Measurements from ENCODE around the gene TMEM256. TPM values are rescaled to one million over a fixed set of nuclear protein-coding genes. Genes with fewer than 3 reads are reported as not detected.
A peak's percentile ranks its signal among the peaks of the same experiment; 100 is the strongest.

TMEM256 gene
- total and polyA plus RNA-seq, 9 of the 15 experiments (the other 6 are each of a cell fraction or from before 2014, with no cell fraction given): 43.4 to 177 (median 68.5) TPM

DNA sequence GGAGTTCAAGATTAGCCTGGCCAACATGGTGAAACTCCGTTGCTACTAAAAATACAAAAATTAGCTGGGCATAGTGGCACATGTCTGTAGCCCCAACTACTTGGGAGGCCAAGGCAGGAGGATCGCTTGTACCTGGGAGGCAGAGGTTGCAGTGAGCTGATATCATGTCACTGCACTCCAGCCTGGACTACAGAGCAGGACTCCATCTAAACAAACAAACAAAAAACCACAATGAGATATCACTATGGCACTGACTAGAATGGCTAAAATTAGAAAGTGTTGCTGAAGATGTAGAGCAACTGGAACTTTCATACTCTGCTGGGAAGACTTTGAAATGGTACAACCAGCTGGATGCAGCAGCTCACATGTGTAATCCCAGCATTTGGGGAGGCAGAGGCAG, 29.5 kb downstream of the TMEM256 start (continued):
- TF ChIP-seq, protein P1, sequence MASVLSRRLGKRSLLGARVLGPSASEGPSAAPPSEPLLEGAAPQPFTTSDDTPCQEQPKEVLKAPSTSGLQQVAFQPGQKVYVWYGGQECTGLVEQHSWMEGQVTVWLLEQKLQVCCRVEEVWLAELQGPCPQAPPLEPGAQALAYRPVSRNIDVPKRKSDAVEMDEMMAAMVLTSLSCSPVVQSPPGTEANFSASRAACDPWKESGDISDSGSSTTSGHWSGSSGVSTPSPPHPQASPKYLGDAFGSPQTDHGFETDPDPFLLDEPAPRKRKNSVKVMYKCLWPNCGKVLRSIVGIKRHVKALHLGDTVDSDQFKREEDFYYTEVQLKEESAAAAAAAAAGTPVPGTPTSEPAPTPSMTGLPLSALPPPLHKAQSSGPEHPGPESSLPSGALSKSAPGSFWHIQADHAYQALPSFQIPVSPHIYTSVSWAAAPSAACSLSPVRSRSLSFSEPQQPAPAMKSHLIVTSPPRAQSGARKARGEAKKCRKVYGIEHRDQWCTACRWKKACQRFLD (CRISPR knock-in tag; IDR thresholded peaks at IDR 0.05): no peak
- no peak for TF ChIP-seq ZKSCAN3 (CRISPR knock-in tag; IDR thresholded peaks at IDR 0.05)
- no peak for TF ChIP-seq GTF2E2 (tag; IDR thresholded peaks at IDR 0.05)
- TF ChIP-seq ZNF41 (CRISPR knock-in tag; conservative IDR thresholded peaks at IDR 0.05): no peak
- no peak for TF ChIP-seq NR3C1 (CRISPR knock-in tag; IDR thresholded peaks at IDR 0.05)
- no peak for TF ChIP-seq PPARD (CRISPR knock-in tag; IDR thresholded peaks at IDR 0.05)
- TF ChIP-seq TAL1 (IDR thresholded peaks at IDR 0.05): peak; percentile 51
- TF ChIP-seq ARID1B (IDR thresholded peaks at IDR 0.05): peak; percentile 55; the same call in 1 of the 2 replicates
- TF ChIP-seq, protein P2, sequence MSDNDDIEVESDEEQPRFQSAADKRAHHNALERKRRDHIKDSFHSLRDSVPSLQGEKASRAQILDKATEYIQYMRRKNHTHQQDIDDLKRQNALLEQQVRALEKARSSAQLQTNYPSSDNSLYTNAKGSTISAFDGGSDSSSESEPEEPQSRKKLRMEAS (CRISPR knock-in tag; IDR thresholded peaks at IDR 0.05): no peak
- TF ChIP-seq TCF7 (IDR thresholded peaks at IDR 0.05; ENCODE audit: borderline replicate concordance): no peak
- TF ChIP-seq BCL6 (CRISPR knock-in tag; IDR thresholded peaks at IDR 0.05): no peak
- TF ChIP-seq SREBF1 (IDR thresholded peaks at IDR 0.05; ENCODE audit: borderline replicate concordance, low read depth, low read length): no peak
- TF ChIP-seq RCOR1 (IDR thresholded peaks at IDR 0.05; ENCODE audit: borderline replicate concordance in 1 of 2, low read depth in 2 of 2, low read length in 2 of 2): peak in 1 of 2 experiments; percentile 35; a peak in 1 of 4 replicates
- TF ChIP-seq, protein P3, sequence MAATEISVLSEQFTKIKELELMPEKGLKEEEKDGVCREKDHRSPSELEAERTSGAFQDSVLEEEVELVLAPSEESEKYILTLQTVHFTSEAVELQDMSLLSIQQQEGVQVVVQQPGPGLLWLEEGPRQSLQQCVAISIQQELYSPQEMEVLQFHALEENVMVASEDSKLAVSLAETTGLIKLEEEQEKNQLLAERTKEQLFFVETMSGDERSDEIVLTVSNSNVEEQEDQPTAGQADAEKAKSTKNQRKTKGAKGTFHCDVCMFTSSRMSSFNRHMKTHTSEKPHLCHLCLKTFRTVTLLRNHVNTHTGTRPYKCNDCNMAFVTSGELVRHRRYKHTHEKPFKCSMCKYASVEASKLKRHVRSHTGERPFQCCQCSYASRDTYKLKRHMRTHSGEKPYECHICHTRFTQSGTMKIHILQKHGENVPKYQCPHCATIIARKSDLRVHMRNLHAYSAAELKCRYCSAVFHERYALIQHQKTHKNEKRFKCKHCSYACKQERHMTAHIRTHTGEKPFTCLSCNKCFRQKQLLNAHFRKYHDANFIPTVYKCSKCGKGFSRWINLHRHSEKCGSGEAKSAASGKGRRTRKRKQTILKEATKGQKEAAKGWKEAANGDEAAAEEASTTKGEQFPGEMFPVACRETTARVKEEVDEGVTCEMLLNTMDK (IDR thresholded peaks at IDR 0.05; ENCODE audit: borderline replicate concordance, insufficient read depth, low read depth, low read length, poor library complexity, severe bottlenecking): no peak
- TF ChIP-seq, protein P4, sequence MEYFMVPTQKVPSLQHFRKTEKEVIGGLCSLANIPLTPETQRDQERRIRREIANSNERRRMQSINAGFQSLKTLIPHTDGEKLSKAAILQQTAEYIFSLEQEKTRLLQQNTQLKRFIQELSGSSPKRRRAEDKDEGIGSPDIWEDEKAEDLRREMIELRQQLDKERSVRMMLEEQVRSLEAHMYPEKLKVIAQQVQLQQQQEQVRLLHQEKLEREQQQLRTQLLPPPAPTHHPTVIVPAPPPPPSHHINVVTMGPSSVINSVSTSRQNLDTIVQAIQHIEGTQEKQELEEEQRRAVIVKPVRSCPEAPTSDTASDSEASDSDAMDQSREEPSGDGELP (CRISPR knock-in tag; IDR thresholded peaks at IDR 0.05; ENCODE audit: borderline replicate concordance): no peak
- no peak for TF ChIP-seq DDX20 (tag; IDR thresholded peaks at IDR 0.05; ENCODE audit: low read depth)
- TF ChIP-seq BCOR (IDR thresholded peaks at IDR 0.05): peak; percentile 75
- TF ChIP-seq MEF2A (IDR thresholded peaks at IDR 0.05; ENCODE audit: control insufficient read depth, low read depth, low read length): peak; percentile 57; the same call in 1 of the 2 replicates
- no peak for TF ChIP-seq ZNF57 (CRISPR knock-in tag; IDR thresholded peaks at IDR 0.05)
- TF ChIP-seq, protein P5, sequence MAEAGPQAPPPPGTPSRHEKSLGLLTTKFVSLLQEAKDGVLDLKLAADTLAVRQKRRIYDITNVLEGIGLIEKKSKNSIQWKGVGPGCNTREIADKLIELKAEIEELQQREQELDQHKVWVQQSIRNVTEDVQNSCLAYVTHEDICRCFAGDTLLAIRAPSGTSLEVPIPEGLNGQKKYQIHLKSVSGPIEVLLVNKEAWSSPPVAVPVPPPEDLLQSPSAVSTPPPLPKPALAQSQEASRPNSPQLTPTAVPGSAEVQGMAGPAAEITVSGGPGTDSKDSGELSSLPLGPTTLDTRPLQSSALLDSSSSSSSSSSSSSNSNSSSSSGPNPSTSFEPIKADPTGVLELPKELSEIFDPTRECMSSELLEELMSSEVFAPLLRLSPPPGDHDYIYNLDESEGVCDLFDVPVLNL (CRISPR knock-in tag; IDR thresholded peaks at IDR 0.05; ENCODE audit: low read depth): no peak
- no peak for TF ChIP-seq ZBTB7A (IDR thresholded peaks at IDR 0.05; ENCODE audit: borderline replicate concordance, control insufficient read depth, low read depth, low read length)
- TF ChIP-seq ZNF778 (CRISPR knock-in tag; IDR thresholded peaks at IDR 0.05): no peak
